Fibroblast of mammary gland (primary cell): ENCODE results near the gene SLN.
"Not testable (repeated sequence)": the region's sequence is repeated elsewhere in the genome, so short reads cannot be mapped to it uniquely, and the experiment has no call there.

Experiments
- DNase-seq: peaks from one replicate; pipeline ENCODE4 v3.0.0-alpha.2; 2010; ENCODE audit warnings: low read depth
- H3K4me3 ChIP-seq: 2 replicates; pipeline ENCODE4 v1.5.1; 2011; ENCODE audit warnings: low read depth, mild to moderate bottlenecking, low read length, moderate library complexity; ENCODE audit not compliant: control insufficient read depth
- CTCF ChIP-seq: conservative IDR thresholded peaks from 2 replicates; pipeline ENCODE4 v1.5.1; 2011; ENCODE audit warnings: low read depth, low read length, inconsistent platforms; ENCODE audit not compliant: control insufficient read depth, insufficient read depth

Gene SLN

GRCh38 chr11:107711861-107712755 is at the start of gene SLN:
Gene SLN, minus strand, starts transcription at chr11:107712056.
- H3K4me3 ChIP-seq = no peak within 1 kb of the TSS
- no peak for DNase-seq
- no peak for TF ChIP-seq CTCF

GRCh38 chr11:107758719-107759355 is 47.0 kb upstream of the SLN start:
- H3K4me3 ChIP-seq, DNase-seq: not testable (repeated sequence)

- DNase-seq = no peak
- no peak overlapping the region for H3K4me3 ChIP-seq
- TF ChIP-seq CTCF = peak; percentile 21
Measured at GRCh38 chr11:107757661-107758060, 45.8 kb upstream of the SLN start.

DNA sequence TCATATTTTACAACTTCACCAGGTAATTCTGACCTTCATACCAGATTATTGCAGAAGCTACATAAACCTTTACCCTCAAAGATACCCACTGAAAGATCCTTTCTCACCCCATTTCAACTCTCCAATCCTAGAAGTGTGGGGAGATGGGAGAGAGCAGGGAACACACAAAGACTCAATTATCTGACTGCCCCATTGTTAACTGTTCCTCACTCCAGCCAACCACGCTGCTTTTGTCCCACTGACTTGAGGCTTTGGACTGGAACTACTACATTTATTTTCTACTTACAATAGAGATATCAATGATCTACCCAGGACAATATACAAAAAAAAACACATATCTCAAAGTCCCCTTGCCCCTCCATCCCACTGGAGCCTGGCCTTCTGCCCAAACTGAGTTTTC is 44.7 kb upstream of the SLN start:
- no peak for DNase-seq
- H3K4me3 ChIP-seq = no peak overlapping the region
- no peak for TF ChIP-seq CTCF

GRCh38 chr11:107752949-107753822 is 41.3 kb upstream of the SLN start:
- no peak for TF ChIP-seq CTCF
- DNase-seq = peak; percentile 36
- H3K4me3 ChIP-seq = no peak overlapping the region

DNA sequence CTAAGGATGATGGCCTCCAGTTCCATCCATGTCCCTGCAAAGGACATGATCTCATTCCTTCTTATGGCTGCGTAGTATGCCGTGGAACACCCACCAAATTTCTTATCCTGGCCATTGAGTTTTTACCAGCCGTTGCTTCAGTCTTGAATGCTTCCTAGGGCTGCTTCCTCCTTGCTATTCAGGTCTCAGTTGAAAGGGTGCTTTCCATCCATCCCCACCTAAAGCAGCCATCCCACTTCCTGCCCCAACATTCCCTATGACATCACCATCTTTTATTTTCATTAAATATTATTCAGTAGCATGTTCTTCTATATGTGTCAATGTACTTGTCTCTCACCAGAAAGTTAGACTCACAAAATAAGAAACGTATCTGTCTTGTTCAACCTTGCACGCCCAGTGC is 40.7 kb upstream of the SLN start:
- no peak overlapping the region for H3K4me3 ChIP-seq
- TF ChIP-seq CTCF = no peak
- no peak for DNase-seq

GRCh38 chr11:107751082-107751481 is 39.2 kb upstream of the SLN start:
- DNase-seq = no peak
- TF ChIP-seq CTCF = no peak
- no peak overlapping the region for H3K4me3 ChIP-seq
